Kidney (tissue), 14 donors: ENCODE results near the gene SYK. TPM values are rescaled to one million over a fixed set of nuclear protein-coding genes. Genes with fewer than 3 reads are reported as not detected.

Experiments used
- DNase-seq, 5 donors: peaks; one replicate each; pipeline ENCODE4 v3.0.0-alpha.2; 2013 to 2020
- FAIRE-seq: peaks from 2 replicates; lab custom pipeline; 2012; peaks lifted over from hg19 to GRCh38; lab: Jason Lieb, UNC
- H3K27ac ChIP-seq, 2 donors: one replicate each; pipeline ENCODE4 v1.7.0; 2013; ENCODE audit warnings: low read depth in 2 of 2, low read length in 2 of 2, inconsistent platforms in 1 of 2
- H3K27me3 ChIP-seq: one replicate; pipeline ENCODE4 v1.7.1; 2013; ENCODE audit warnings: low read length, inconsistent platforms; ENCODE audit not compliant: control insufficient read depth, insufficient read depth
- H3K36me3 ChIP-seq, 3 donors: one replicate each; pipeline versions ENCODE4 v1.7.0 to v1.7.1; 2013; ENCODE audit warnings: low read length in 3 of 3, control low read depth in 1 of 3, inconsistent platforms in 1 of 3; ENCODE audit not compliant: insufficient read depth in 3 of 3, control insufficient read depth in 2 of 3
- H3K4me1 ChIP-seq, 3 donors: one replicate each; pipeline versions ENCODE4 v1.7.0 to v1.7.1; 2013; ENCODE audit warnings: low read length in 3 of 3, inconsistent platforms in 1 of 3, low read depth in 1 of 3; ENCODE audit not compliant: control insufficient read depth in 2 of 3, insufficient read depth in 2 of 3
- H3K4me3 ChIP-seq, 3 donors: one replicate each; pipeline versions ENCODE4 v1.7.0 to v1.8.1; 2013; ENCODE audit warnings: low read length in 3 of 3, control low read depth in 1 of 3, inconsistent platforms in 1 of 3
- H3K9ac ChIP-seq, 3 donors: one replicate each; pipeline versions ENCODE4 v1.7.0 to v1.7.1; 2013; ENCODE audit warnings: low read length in 3 of 3, control low read depth in 1 of 3, inconsistent platforms in 1 of 3
- H3K9me3 ChIP-seq, 3 donors: one replicate each; pipeline versions ENCODE4 v1.7.0 to v1.7.1; 2013; ENCODE audit warnings: low read length in 3 of 3, control low read depth in 1 of 3, inconsistent platforms in 1 of 3; ENCODE audit not compliant: control insufficient read depth in 2 of 3, insufficient read depth in 1 of 3
- intact Hi-C: fragments of 100-400 bp; cut with DNase I; formaldehyde crosslinking; loops from one replicate; pipeline ENCODE4 v1.11.1; 2022
- polyA plus RNA-seq: library from polyadenylated mRNA; stranded (reverse); fragments of 350-450 nt; fragmentation: Illumina TruSeq; extraction: RNeasy Lipid Tissue Mini Kit (QIAGEN cat#74804); gene quantifications from one replicate; pipeline ENCODE4 v1.2.3, GENCODE V29; 2014; ENCODE audit warnings: low read depth, low replicate concordance; ENCODE audit not compliant: insufficient read depth
- total RNA-seq: library from RNA; stranded (reverse); fragmentation: NEBNext Ultra II Directional; extraction: Animal tissue kit (Norgen Biotek cat#: 25700); gene quantifications from one replicate; pipeline ENCODE4 v1.2.1, GENCODE V29; 2021
- TF ChIP-seq, protein P1 (sequence below): IDR thresholded peaks from 3 replicates; pipeline ENCODE4 v1.5.1; 2012; ENCODE audit warnings: mild to moderate bottlenecking, moderate library complexity, borderline replicate concordance; ENCODE audit not compliant: insufficient read depth; ENCODE audit errors: extremely low read depth
- donor health status: control.
- donor health status: control.
- donor health status: control.
- donor health status: control.
- donor health status: control.
- donor health status: DM: yes; HTN: yes; CAD: no.
- donor health status: Normal renal cell carcinoma (clear cell type).

SYK gene
- total and polyA plus RNA-seq, 2 donors from 2014 or later = 13.3 to 52.2 TPM

DNA sequence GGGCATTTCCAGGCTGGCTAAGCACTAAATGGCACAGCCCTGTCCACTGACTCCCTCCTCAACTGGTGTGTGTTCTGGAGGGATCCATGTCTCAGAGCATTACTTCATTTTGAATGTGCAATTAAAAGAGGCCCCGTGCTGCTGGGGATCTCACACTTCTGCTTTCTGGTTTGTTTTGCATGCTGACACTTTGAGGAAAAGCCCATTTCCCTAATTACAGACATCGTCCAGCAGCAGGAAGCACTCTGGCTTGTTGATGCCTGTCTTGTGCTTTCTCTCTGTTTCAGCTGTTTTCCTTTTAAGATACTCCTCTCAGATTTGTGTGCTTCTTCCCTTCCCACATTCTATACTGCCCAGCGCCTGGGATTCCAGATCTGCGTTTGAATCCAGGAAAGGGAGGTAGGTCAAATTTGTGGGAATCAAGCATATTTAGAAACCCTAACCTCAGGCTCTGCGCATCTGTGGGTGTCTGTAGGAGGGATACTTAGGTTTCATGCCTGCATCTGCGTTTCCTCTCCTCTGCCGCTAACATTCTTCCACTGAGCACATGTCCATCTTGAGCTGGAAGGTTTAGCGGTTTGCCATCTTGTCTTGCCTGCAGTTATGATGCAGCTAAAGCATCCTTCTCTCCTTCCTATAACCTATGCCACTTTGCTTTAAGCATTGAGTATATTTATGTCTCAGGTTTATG, 25.7 kb downstream of the SYK start:
- Histone ChIP-seq H3K9ac (no peak overlapping the region), H3K27me3 (no peaks in the 10 kb centered on the region), H3K27ac (no peak overlapping the region), H3K4me1 (peaks cover 0 to 5% (median 2%) of the 10 kb centered on the region in 3 donors), H3K4me3 (no peak overlapping the region), H3K36me3 (no peaks in the 10 kb centered on the region), H3K9me3 (no peaks in the 10 kb centered on the region)
- DNase-seq (peak in 2 of 5 donors; percentile 38 to 49), FAIRE-seq (no peak)
- intact Hi-C loops = no loop called here
- TF ChIP-seq, protein P1, sequence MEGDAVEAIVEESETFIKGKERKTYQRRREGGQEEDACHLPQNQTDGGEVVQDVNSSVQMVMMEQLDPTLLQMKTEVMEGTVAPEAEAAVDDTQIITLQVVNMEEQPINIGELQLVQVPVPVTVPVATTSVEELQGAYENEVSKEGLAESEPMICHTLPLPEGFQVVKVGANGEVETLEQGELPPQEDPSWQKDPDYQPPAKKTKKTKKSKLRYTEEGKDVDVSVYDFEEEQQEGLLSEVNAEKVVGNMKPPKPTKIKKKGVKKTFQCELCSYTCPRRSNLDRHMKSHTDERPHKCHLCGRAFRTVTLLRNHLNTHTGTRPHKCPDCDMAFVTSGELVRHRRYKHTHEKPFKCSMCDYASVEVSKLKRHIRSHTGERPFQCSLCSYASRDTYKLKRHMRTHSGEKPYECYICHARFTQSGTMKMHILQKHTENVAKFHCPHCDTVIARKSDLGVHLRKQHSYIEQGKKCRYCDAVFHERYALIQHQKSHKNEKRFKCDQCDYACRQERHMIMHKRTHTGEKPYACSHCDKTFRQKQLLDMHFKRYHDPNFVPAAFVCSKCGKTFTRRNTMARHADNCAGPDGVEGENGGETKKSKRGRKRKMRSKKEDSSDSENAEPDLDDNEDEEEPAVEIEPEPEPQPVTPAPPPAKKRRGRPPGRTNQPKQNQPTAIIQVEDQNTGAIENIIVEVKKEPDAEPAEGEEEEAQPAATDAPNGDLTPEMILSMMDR = no peak

DNA sequence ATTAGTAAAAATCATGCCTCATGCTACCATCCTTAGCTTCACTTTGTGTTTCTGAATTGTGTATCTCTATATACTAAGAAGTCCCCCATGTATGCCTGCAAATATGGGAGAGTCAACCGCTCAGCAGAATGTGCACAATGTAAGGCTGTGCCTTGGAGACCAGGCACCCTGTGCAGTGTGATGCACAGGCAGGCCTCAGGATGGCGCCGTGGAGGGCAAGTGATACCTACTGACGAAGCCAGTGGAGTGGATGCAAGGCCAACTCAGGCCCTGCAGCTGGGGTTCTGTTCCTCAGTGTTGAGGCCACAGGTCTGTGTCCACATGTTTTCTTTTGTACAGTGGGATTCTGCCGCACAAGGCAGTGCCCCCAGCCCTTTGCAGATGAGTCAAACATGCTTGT, 28.4 kb downstream of the SYK start:
- Histone ChIP-seq H3K27ac (no peak overlapping the region), H3K9ac (no peak overlapping the region), H3K9me3 (no peaks in the 10 kb centered on the region), H3K36me3 (no peaks in the 10 kb centered on the region), H3K27me3 (no peaks in the 10 kb centered on the region), H3K4me1 (peaks cover 0 to 5% (median 2%) of the 10 kb centered on the region in 3 donors), H3K4me3 (no peak overlapping the region)
- TF ChIP-seq, protein P1 = no peak
- intact Hi-C loops = no loop called here
- no peak for FAIRE-seq
- no peak for DNase-seq

DNA sequence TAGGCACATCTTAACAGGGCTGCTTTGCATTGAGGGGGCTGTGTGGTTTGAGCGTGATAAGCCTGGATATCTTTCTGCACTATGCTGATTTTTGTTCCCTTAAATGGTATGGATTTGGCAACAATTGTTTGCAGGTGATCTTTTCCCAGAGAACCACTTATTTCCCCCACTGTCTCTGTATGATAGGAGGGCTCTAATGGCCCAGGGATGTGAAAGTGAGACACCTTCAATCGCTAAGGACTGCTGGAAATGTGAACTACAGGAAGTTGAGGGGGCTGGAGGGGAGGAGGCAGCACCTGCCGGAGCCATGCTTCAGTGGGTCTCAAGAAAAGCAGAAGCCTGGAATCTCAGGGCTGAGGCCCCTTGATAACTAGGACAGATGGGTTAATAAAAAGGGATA, 29.4 kb downstream of the SYK start:
- intact Hi-C loops = no loop called here
- no peak overlapping the region for H3K9ac ChIP-seq
- FAIRE-seq (no peak), DNase-seq (peak in 3 of 5 donors; percentile 70 to 77 (median 77))
- H3K9me3 ChIP-seq = no peaks in the 10 kb centered on the region
- no peak overlapping the region for H3K27ac ChIP-seq
- peaks cover 0 to 5% (median 2%) of the 10 kb centered on the region in 3 donors for H3K4me1 ChIP-seq
- no peaks in the 10 kb centered on the region for H3K27me3 ChIP-seq
- TF ChIP-seq, protein P1 = no peak
- H3K36me3 ChIP-seq = no peaks in the 10 kb centered on the region
- H3K4me3 ChIP-seq = no peak overlapping the region

DNA sequence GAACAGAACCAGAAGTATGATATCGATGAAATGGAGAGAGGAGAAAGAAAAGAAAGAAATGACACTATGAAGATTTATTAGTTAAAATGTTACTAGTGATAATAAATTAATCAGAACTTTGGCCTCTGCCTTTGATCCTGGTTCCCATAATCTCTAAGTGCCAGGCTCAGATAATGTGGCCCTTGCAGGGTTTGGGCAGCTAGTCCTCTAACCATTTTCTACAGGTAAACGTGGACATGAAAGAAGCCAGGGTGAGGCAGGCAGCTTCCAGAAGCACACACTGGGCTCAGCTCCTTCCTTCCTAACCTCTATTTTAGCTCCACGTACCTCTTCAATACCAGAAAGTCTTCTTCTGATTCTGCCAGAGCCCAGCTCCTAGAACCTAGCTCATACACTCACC, 30.6 kb downstream of the SYK start:
- no peak overlapping the region for H3K4me3 ChIP-seq
- H3K4me1 ChIP-seq = peaks cover 0 to 5% (median 2%) of the 10 kb centered on the region in 3 donors
- no peaks in the 10 kb centered on the region for H3K27me3 ChIP-seq
- no peak overlapping the region for H3K27ac ChIP-seq
- H3K9me3 ChIP-seq = no peaks in the 10 kb centered on the region
- H3K9ac ChIP-seq = no peak overlapping the region
- intact Hi-C loops = no loop called here
- no peak for DNase-seq
- FAIRE-seq = no peak
- TF ChIP-seq, protein P1 = no peak
- no peaks in the 10 kb centered on the region for H3K36me3 ChIP-seq
